Activated CD8-positive, alpha-beta T cell treated with anti-CD3 and anti-CD28 coated beads, Interleukin-2, amount 10 ng/mL, durations not matched to agents 7 days and 5 days (primary cell): ENCODE measurements around the gene ARNT2. TPM values are rescaled to one million over a fixed set of nuclear protein-coding genes. Genes with fewer than 3 reads are reported as not detected.

Experiments
- ATAC-seq: fragments of 150-1000 bp; cut with Tn5 transposase; one replicate; pipeline ENCODE4 v1.10.0; 2021; ENCODE audit warnings: moderate library complexity
- CTCF ChIA-PET: fragments of 350-600 bp; sonication (Branson Sonifier 250); formaldehyde crosslinking; loops from one replicate; lab custom pipeline; 2021; ENCODE audit warnings: antibody characterized with exemption; lab: Charles Lee
- POLR2A ChIA-PET: fragments of 350-600 bp; sonication (Branson Sonifier 250); formaldehyde crosslinking; loops from one replicate; lab custom pipeline; 2021; ENCODE audit warnings: antibody characterized with exemption; lab: Charles Lee
- DNase-seq: peaks from one replicate; pipeline ENCODE4 v3.0.0-alpha.2; 2020
- H3K27ac Mint-ChIP-seq: one replicate; pipeline ENCODE4 v1.8.0; 2021; ENCODE audit warnings: mild to moderate bottlenecking, mixed read lengths
- H3K27me3 Mint-ChIP-seq: one replicate; pipeline ENCODE4 v1.8.0; 2021; ENCODE audit warnings: low read depth, mixed read lengths
- H3K36me3 Mint-ChIP-seq: one replicate; pipeline ENCODE4 v1.8.0; 2021; ENCODE audit warnings: low read depth, mixed read lengths
- H3K4me1 Mint-ChIP-seq: one replicate; pipeline ENCODE4 v1.8.0; 2021; ENCODE audit warnings: low read depth, mixed read lengths
- H3K4me3 Mint-ChIP-seq: one replicate; pipeline ENCODE4 v1.8.0; 2021; ENCODE audit warnings: mild to moderate bottlenecking, mixed read lengths
- H3K9me3 Mint-ChIP-seq: one replicate; pipeline ENCODE4 v1.8.0; 2022; ENCODE audit warnings: mixed read lengths; ENCODE audit not compliant: insufficient read depth
- total RNA-seq, 2 experiments: library from RNA; stranded (reverse); gene quantifications; one replicate each; pipeline ENCODE4 v1.2.3, GENCODE V29; 2021

Gene ARNT2
- total RNA-seq, 2 experiments from 2014 or later: not detected

DNA sequence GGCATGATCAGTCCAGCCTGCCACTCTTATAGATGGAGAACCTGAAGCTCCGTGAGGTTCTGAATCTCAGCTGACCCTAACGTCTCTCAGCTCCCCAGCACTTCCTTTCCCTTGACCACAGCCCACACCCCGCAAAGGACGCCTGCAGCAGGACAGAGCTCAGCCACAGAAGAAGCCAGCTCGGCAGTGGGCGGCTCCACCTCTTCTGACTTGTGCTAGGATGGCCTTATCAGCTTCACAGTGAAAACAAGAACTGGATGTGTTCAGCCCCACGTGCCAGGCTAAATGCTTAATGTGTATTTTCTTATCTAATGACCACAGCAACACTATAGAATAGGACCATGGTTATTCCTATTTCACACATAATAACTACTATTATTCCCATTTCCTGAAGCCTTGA is 127.6 kb downstream of the ARNT2 start:
- ChIA-PET POLR2A (no interaction called here), CTCF (interaction anchor here (1.5 kb wide), 1 partner anchor 245 kb away, joined by 3 read pairs; no protein-coding TSS in a partner anchor)
- Mint-ChIP-seq H3K4me1 (no peaks in the 10 kb centered on the region), H3K4me3 (no peak overlapping the region), H3K27ac (no peak overlapping the region), H3K9me3 (no peaks in the 10 kb centered on the region), H3K27me3 (peaks cover 11% of the 10 kb centered on the region), H3K36me3 (no peaks in the 10 kb centered on the region)
- no peak for DNase-seq
- no peak for ATAC-seq

DNA sequence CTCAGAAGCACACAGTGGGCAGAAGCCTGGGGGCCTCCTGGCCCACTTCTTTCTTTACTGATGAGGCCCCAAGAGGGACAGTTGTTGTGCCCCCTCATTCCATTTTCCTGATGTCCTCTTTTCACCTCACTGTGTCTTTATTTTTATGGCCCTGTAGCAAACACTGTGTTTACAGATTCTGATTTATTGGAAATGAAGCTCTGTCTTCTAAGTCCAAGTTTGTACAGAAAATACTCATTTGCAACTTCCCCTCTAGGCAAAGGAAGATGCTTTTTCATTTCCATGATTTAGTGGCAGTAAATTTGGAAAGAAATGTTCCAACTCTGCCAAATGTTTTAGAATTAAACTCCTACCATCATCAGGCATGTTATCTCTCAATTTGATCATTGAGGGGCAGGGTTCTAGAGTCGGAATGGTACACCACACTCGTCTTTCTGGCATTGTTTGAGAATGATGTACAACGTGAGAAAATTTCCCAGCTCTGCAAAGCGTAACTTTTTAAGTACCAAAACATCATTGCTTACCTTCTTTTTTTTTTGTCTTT is 129.7 kb downstream of the ARNT2 start:
- H3K36me3 Mint-ChIP-seq: no peaks in the 10 kb centered on the region
- peaks cover 10% of the 10 kb centered on the region for H3K27me3 Mint-ChIP-seq
- ATAC-seq (no peak), DNase-seq (no peak)
- ChIA-PET CTCF (no interaction called here), POLR2A (no interaction called here)
- H3K4me3 Mint-ChIP-seq: no peak overlapping the region
- no peak overlapping the region for H3K27ac Mint-ChIP-seq
- H3K9me3 Mint-ChIP-seq: no peaks in the 10 kb centered on the region
- no peaks in the 10 kb centered on the region for H3K4me1 Mint-ChIP-seq

DNA sequence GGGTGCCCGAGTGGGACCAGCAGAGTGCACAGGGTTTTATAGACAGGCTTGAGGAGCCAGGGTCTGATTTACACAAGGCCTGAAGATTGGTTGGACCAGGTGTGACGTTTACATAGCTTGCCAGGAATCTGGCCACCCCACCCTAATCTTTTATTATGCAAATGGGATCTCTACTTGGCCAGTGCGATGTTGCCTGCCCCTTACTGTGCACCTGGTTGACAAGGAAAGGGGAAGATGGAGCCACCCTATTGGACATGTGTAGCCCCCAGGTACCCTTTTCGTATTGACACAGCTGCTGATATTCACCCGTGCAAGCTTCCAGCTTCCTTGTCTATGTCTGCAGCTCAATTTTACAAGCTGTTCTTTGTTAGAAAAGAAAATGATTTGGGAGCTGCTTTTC is 132.0 kb downstream of the ARNT2 start:
- Mint-ChIP-seq H3K4me3 (no peak overlapping the region), H3K36me3 (no peaks in the 10 kb centered on the region), H3K27ac (no peak overlapping the region), H3K9me3 (no peaks in the 10 kb centered on the region), H3K27me3 (peaks cover 10% of the 10 kb centered on the region), H3K4me1 (no peaks in the 10 kb centered on the region)
- ChIA-PET POLR2A (interaction anchor here (0.6 kb wide), 1 partner anchor 26 kb away, joined by 4 read pairs; no protein-coding TSS in a partner anchor), CTCF (no interaction called here)
- DNase-seq (no peak), ATAC-seq (no peak)

DNA sequence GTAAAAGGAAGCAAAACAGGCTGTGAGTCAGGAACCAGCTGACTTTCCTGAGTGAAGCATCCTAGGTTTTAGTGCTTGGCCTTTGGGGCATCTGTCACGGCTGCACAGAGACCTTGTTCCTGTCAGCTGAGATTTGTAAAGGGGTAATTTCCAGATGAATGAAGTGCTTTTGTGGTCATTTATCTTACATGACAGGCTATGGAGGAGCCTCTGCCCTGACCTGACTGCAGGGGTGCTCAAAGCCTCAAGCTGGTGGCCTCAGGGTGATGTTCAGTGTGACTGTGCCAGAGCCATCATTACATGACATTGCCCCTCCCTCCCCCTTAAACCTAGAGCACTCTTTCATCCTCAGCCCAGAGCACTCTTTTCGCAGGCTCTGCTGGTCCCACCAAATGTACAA is 132.5 kb downstream of the ARNT2 start:
- Mint-ChIP-seq H3K9me3 (no peaks in the 10 kb centered on the region), H3K4me1 (no peaks in the 10 kb centered on the region), H3K27ac (no peak overlapping the region), H3K36me3 (no peaks in the 10 kb centered on the region), H3K27me3 (peaks cover 12% of the 10 kb centered on the region), H3K4me3 (no peak overlapping the region)
- no peak for DNase-seq
- ATAC-seq: no peak
- ChIA-PET CTCF (no interaction called here), POLR2A (interaction anchor here (0.6 kb wide), 1 partner anchor 25 kb away, joined by 4 read pairs; no protein-coding TSS in a partner anchor)

DNA sequence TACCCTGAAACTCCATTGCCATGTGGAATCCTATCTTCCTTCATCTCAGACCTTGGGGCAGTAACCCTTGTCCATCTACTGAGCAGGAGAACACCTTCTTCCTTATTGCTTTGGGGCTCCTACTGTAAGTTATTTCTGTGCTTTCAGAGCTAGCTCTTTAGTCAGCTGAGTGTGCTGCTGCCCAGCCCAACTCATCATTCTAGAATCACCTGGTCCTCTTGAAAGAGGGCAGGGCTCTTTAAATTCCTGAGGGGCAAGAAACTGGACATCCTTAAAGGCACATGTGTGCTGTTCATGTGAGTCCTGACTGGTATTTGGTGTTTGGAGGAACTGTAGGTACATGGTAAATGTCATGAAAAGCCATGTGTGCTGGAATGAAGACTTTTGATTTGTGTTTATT is 140.9 kb downstream of the ARNT2 start:
- no peaks in the 10 kb centered on the region for H3K9me3 Mint-ChIP-seq
- H3K27me3 Mint-ChIP-seq: peaks cover 22% of the 10 kb centered on the region
- H3K36me3 Mint-ChIP-seq: no peaks in the 10 kb centered on the region
- H3K27ac Mint-ChIP-seq: no peak overlapping the region
- ChIA-PET CTCF (interaction anchor here (0.6 kb wide), 1 partner anchor 251 kb away, joined by 3 read pairs; no protein-coding TSS in a partner anchor), POLR2A (no interaction called here)
- DNase-seq: no peak
- no peak for ATAC-seq
- H3K4me1 Mint-ChIP-seq: no peaks in the 10 kb centered on the region
- H3K4me3 Mint-ChIP-seq: no peak overlapping the region

DNA sequence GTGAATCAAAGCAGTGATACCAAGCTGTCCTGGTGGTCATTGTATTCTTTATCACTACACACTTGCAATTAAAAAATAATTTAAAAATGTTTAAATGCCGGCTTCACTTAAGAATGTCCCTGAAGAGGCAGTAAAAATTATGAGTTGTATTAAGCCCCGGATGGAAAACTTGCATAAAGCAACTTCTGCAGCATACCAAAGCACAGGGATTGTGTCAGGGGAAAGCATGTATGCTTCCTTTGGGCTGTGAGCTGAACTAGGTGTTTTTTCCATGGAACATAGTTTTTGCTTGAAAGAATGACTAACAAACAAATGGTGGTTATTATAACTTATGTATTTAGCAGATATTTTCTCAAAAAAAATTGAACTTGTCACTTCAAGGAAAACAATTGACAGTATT is 143.1 kb downstream of the ARNT2 start:
- H3K27me3 Mint-ChIP-seq: peaks cover 29% of the 10 kb centered on the region
- DNase-seq (no peak), ATAC-seq (no peak)
- H3K4me1 Mint-ChIP-seq: no peaks in the 10 kb centered on the region
- POLR2A ChIA-PET: no interaction called here
- CTCF ChIA-PET: no interaction called here
- no peak overlapping the region for H3K4me3 Mint-ChIP-seq
- no peak overlapping the region for H3K27ac Mint-ChIP-seq
- no peaks in the 10 kb centered on the region for H3K36me3 Mint-ChIP-seq
- no peaks in the 10 kb centered on the region for H3K9me3 Mint-ChIP-seq

DNA sequence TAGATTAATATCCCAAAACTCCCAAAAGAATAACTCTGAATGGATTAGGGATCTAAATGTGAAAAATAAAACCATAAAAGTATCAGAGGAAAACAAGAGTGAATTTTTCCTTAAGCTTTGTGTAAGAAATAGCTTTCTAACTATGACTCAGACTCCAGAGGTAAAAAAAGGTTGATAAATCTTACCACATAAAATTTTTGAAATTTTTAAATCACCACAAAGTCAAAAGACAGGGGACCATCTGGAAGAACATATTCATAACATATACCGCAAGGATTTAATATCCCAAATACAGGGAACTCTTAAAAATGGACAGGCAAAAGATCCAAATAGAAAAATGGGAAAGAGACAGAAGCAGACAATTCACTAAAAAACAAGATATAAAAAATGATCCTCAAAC is 145.0 kb downstream of the ARNT2 start:
- ATAC-seq (no peak), DNase-seq (no peak)
- peaks cover 29% of the 10 kb centered on the region for H3K27me3 Mint-ChIP-seq
- no peak overlapping the region for H3K27ac Mint-ChIP-seq
- H3K4me1 Mint-ChIP-seq: no peaks in the 10 kb centered on the region
- H3K9me3 Mint-ChIP-seq: no peaks in the 10 kb centered on the region
- H3K4me3 Mint-ChIP-seq: no peak overlapping the region
- no peaks in the 10 kb centered on the region for H3K36me3 Mint-ChIP-seq
- CTCF ChIA-PET: no interaction called here
- POLR2A ChIA-PET: no interaction called here

DNA sequence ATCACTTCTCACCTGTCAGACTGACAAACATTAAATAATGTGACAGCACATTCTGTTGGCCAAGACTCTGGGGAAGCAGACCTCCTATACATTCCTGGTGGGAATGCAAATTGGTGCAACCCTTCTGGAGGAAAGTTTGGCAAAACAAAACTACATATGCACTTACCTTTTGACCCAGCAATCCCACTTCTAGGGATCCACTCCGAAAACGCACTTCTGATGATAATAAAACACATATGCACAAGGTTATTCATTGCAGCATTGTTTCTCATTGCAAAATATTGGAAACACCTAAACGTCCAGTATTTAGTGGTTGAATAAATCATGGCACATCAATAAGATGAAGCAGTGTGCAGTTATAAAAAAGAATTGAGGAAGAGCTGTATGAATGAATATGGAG is 145.5 kb downstream of the ARNT2 start:
- Mint-ChIP-seq H3K36me3 (no peaks in the 10 kb centered on the region), H3K27ac (no peak overlapping the region), H3K4me3 (no peak overlapping the region), H3K9me3 (no peaks in the 10 kb centered on the region), H3K27me3 (peaks cover 24% of the 10 kb centered on the region), H3K4me1 (no peaks in the 10 kb centered on the region)
- CTCF ChIA-PET: no interaction called here
- POLR2A ChIA-PET: no interaction called here
- ATAC-seq (no peak), DNase-seq (no peak)

DNA sequence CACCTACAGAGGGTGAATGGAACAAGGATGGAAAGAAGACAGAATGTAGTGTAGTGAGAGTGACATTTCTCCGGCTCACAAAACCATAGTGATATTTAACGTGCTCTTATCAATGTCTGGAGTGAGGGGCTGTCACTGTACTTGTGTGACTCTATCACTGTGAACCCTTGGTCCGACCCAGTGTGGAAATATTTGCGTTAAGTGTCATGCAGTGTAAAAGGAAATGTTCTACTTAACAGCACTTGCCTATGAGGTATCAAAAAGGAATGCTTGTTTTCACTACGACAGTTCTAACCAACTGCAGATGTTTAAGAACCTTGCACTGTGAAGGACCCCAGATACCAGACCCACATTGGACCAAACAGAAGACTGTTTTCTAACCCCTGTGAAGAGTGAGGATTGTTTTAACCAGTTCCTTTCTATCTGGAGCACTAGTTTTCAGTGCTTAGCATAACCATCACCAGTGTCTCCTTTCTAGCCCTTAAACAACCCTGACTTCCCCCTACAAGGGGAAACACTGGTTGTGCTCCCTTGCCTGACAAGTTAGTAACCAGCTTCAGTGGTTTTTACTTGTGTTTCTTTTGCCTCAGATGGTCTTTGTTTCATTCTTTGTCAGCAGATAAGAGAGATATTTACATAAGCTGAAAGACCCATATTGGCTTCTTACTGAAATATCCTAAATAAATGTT is 146.2 kb downstream of the ARNT2 start:
- peaks cover 24% of the 10 kb centered on the region for H3K27me3 Mint-ChIP-seq
- no peak overlapping the region for H3K27ac Mint-ChIP-seq
- no peak overlapping the region for H3K4me3 Mint-ChIP-seq
- ChIA-PET POLR2A (no interaction called here), CTCF (no interaction called here)
- no peak for DNase-seq
- H3K36me3 Mint-ChIP-seq: no peaks in the 10 kb centered on the region
- no peaks in the 10 kb centered on the region for H3K9me3 Mint-ChIP-seq
- ATAC-seq: no peak
- no peaks in the 10 kb centered on the region for H3K4me1 Mint-ChIP-seq

DNA sequence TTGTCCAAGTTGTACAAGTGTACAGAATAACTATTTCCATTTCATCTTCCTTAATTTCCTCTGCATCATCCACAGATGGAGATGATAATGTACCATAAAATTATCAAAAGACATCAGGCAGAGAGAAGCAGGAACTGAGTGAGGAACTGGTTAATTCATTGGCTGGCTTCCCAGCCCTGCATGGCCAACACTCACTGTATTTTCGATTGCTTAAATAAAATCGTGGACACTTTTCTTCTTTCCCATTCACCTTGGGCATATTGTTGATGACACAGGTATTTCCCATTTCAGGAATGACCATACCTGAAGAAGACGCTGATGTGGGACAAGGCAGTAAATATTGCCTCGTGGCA is 146.7 kb downstream of the ARNT2 start:
- CTCF ChIA-PET: no interaction called here
- Mint-ChIP-seq H3K36me3 (no peaks in the 10 kb centered on the region), H3K9me3 (no peaks in the 10 kb centered on the region), H3K27me3 (peaks cover 23% of the 10 kb centered on the region), H3K27ac (no peak overlapping the region), H3K4me3 (no peak overlapping the region), H3K4me1 (no peaks in the 10 kb centered on the region)
- POLR2A ChIA-PET: no interaction called here
- ATAC-seq (no peak), DNase-seq (no peak)

DNA sequence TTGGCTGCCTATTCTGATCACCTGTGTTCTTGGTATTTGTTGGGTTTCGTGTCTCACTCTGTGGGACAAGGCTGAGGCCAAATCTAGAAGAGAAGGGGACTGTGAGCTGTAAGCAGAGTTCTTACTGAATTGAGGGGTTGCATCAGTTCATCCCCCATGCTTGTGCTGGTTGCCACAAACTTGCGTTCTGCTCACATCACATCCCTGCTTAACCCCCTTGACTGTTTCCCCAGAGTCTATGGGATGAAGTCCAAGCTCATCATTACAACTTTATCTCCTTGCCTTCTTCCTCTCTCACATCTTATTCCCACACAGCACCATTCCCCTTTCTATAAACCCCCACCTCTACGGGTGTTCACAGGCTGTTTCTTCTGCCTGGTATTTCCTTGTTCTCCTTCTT is 147.2 kb downstream of the ARNT2 start:
- Mint-ChIP-seq H3K9me3 (no peaks in the 10 kb centered on the region), H3K36me3 (no peaks in the 10 kb centered on the region), H3K4me1 (no peaks in the 10 kb centered on the region), H3K27ac (no peak overlapping the region), H3K4me3 (no peak overlapping the region), H3K27me3 (peaks cover 21% of the 10 kb centered on the region)
- ATAC-seq: no peak
- POLR2A ChIA-PET: no interaction called here
- CTCF ChIA-PET: no interaction called here
- DNase-seq: no peak

DNA sequence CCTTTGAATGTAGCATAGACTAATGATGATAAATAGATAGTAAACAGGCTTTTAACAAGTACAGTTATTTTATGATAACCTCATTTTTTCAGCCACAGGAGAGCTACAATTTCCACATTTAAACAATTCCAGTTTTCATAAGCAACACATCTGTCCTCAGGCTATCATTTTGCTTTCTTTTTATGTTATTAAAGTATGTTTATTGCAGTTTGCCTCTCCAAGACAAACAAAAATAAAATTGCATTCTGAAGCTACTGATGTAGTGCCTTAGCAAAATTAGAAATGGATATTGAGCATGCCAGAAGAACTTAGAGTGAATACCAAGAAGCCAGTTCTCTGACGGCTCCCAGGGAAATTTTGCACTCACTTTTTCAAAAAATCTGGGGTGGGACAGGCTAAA is 150.4 kb downstream of the ARNT2 start:
- POLR2A ChIA-PET: no interaction called here
- DNase-seq: no peak
- Mint-ChIP-seq H3K27me3 (peaks cover 19% of the 10 kb centered on the region), H3K36me3 (no peaks in the 10 kb centered on the region), H3K9me3 (no peaks in the 10 kb centered on the region), H3K4me3 (no peak overlapping the region), H3K27ac (no peak overlapping the region), H3K4me1 (no peaks in the 10 kb centered on the region)
- ATAC-seq: no peak
- CTCF ChIA-PET: interaction anchor here (0.8 kb wide), 1 partner anchor 14 kb away, joined by 3 read pairs; no protein-coding TSS in a partner anchor
